NCI-H2107 treated with DMSO at 0.1 percent for 48 hours (cell line): ENCODE results near the gene GNA12.
"Not testable (repeated sequence)": the region's sequence is repeated elsewhere in the genome, so short reads cannot be mapped to it uniquely, and the experiment has no call there.

Experiments
- DNase-seq: peaks from one replicate; lab custom pipeline; 2025; ENCODE audit not compliant: unreplicated experiment; lab: John Stamatoyannopoulos, UW

Gene GNA12

DNA sequence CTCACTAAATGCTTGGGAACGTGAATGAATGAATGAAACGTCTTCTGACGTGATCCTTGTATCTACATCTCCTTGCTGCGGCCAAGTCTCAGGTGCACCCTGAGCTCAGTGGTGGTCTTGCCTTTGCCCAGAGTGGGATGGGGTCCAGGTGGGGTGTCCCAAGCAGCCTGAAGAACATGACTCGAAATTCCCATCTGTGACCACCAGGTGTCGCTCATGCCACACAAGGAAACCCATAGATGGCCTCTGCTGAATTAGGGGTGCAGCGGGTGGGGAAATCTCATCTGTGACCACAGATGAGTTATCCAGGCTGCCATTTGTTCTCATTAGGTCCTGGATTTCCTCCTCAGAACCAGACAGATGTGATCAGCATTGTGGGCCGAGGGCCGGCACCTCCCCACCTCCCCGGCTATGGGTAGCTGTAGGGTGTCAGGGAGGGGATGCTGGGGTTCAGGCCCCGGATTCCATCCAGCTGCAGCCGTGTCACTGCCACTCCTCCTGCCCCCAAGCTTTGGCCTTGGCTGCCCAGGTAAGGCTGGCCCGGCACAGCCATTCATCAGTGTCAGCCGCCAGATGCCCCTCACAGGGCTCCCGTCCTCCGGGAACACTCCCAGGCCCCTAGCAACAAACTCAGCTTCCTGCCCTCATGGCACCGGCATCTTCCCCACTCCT is 21.0 kb upstream of the GNA12 start:
- DNase-seq, result peak; percentile 64

DNA sequence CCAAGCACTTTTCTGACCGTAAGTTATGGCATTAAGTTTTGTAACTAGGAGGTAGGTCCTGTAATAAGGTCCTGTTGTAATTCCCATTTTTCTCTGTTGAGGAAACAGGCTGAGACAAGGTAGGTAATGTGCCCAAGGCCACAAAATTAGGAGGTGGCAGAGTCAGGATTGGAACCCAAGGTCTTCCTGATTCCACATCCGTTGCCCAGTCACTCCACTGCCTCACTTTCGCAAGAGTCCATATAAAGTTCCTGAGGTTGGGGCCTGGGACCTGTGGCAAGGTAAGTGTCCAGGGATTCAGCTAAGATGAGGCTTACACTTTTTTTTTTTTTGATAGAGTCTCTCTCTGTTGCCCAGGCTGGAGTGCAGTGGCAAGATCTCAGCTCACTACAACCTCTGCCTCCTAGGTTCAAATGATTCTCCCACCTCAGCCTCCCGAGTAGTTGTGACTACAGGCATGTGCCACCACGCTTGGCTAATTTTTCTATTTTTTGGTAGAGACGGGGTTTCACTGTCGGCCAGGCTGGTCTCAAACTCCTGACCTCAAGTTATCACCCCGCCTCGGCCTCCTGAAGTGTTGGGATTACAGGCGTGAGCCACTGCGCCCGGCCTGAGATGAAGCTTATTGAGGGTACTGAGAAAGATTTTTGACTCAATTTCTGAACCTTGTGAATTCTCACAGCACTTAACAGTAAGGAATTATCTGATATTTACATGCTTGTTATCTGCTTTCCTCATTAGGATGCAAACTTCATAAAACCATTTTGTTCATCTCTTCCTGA is 20.3 kb upstream of the GNA12 start:
- DNase-seq, result no peak

DNA sequence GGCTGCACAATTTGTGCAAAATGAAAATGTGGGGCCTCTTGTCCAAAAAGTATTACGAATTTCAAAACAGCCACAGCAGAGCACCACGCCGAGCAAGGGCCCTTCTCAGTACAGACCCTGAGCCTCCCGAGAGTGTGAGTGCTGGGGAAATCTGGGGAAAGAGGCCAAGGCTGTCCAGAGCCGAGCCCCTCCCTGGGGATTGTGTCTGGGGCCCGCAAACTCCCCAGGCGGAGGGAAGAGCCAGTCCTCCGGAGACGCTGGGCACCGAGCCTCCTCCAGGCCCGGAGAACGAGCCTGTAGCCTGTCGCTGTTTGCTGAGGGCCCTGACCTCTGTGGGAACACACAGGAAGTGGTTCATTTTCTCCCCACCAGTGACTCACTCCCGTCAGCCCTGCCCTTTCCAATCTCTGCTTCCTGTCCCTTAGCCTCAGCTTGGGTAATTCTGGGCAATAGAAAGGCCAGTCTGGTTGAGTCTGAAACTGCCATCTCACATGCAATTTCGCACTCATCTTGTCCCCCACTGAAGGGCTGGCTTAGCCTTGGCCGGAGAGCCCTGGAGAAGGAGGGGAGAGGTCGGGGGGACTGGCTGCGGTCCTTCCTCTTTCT is 19.5 kb upstream of the GNA12 start:
- no peak for DNase-seq

DNA sequence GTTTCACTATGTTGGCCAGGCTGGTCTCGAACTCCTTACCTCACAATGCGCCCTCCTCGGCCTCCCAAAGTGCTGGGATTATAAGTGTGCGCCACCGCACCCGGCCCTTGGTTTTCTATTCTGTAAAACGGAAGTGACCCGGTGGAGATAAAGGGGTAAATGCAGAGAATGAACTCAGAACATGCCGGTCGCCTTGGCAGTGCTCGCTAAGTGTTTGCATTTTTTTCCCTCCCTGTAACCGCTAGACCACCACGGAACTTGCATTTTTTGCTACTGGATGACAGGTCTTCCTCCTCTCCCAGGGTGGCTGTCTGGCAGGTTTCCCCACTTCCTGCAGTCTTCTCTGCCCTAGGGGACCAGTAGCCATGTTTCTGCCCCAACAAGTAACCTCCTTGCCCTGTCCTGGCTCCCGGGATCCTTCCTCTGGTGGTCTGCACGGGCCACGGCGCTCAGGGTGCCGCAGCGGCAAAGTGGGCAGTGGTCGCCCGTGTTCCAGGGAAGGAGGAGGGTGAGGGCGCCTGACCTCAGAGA is 18.8 kb upstream of the GNA12 start:
- DNase-seq, result no peak

DNA sequence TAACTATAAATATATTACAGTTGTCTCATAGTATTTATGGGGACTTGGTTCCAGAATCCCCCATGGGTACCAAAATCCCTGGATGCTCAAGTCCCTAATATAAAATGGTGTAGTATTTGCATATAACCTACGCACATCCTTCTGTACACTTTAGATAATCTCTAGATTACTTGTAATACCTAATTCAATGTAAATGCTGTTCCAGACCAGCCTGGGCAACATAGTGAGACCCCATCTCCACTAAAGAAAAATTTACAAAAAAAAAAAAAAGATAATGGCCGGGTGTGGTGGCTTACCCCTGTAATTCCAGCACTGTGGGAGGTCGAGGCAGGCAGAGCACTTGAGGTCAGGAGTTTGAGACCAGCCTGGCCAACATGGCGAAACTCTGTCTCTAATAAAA is 17.4 kb upstream of the GNA12 start:
- no peak for DNase-seq

DNA sequence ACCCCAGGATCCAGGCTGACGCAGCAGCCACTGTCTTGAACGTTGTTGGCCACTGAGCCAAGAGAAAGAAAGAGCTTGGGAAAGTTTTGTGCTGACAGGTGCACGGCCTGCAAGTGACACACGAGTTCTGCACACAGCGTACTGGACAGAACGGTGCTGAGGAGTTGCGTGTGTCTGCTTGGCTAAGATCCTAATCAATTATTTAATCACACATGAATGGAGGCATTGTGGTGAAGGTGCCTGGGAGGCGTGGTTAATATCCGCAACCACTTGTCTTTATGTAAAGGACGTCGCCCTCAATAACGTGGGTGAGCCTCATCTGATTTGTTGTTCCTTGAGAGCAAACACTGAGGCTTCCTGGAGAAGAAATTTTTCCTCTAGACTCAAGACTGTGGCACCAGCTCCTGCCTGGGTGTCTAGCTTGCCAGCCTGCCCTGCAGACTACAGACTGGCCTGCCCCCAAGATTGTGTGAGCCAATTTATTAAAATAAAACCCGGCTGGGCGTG is 16.6 kb upstream of the GNA12 start:
- no peak for DNase-seq

DNA sequence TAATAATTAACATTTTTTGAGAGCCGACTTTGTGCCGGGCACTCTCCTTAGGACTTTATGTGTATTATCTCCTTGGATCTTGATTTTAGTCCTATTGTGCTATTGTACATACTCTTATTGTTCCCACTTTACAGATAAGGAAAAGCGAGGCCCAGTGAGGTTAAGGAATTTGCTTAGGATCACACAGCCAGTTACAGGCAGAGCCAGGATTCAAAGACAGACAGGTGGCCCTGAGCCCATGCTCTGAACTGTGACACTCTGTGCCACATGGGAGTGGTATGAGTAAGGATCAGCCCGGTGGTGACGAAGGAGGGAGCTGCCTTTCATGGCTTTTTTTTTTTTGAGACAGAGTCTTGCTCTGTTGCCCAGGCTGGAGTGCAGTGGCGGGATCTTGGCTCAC is 15.8 kb upstream of the GNA12 start:
- DNase-seq, result no peak

DNA sequence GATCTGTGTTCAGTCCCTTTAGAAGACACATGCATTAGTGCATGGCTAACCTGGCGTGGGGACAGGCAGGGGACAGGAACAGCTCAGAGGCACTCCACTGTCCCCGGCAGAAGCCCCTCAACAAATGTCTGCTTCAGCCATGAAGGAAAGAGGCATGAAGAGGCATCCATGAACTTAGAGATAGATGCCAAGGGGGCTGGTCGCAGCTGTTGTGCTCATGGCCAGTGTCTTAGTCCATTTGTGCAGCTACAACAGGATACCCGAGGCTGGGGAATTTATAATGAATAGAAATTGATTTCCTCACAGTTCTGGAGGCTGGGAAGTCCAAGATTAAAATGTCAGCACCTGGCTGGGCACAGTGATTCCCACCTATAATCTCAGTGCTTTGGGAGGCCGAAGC is 14.5 kb upstream of the GNA12 start:
- DNase-seq, result no peak

DNA sequence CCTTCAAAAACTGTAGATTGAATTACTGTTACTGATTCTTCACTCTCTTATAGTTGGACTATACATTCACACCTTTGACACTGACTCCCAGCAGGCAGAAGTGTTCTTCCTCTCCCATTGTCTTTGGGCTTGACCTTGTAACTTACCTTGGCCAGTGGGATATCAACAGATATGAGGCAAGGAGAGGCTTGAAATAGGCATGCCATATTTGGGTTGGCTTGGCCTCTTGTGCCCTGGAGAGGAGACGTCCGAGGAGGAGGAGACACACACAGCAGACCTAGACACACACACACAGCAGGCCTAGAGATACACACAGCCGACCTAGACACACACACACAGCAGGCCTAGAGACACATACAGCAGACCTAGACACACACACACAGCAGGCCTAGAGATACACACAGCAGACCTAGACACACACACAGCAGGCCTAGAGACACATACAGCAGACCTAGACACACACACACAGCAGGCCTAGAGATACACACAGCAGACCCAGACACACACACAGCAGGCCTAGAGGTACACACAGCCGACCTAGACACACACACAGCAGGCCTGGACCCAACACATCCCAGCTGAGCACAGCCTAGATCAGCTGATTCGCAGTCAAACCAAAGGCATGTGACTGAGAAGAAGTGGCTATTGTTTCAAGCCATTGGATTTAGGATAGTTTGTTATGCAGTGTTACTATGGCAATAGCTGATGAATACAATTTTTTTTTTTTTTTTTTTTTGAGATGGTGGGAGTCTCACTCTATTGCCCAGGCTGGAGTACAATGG is 12.5 kb upstream of the GNA12 start:
- DNase-seq, result no peak

DNA sequence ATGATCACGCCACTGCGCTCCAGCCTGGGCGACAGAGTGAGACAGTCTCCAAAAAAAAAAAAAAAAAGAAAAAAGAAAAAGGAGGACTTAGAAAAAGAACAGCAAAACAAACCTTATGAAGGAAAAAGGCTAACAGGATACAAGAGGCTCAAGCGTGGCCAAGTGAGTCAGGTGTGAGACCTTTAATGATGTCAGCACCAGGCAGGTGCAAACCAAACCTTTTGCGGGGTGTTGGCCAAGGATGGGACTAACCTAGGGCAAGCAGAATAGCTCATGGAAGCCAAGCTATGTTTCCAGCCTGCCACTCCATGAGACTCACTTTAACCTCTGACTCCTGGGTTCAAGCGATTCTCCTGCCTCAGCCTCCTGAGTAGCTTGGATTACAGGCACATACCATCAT is 11.3 kb upstream of the GNA12 start:
- no peak for DNase-seq

DNA sequence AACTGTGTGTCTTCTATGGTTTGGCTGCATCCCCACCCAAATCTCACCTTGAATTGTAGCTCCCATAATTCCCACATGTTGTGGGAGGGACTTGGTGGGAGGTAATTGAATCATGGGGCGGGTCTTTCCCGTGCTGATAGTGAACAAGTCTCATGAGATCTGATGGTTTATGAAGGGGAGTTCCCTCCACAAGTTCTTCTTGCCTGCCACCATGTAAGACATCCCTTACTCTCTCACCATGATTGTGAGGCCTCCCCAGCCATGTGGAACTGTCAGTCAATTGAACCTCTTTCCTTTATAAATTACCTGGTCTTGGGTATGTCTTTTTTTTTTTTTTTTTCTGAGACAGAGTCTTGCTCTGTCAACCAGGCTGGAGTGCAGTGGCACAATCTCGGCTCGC is 9.4 kb upstream of the GNA12 start:
- DNase-seq, result not testable (repeated sequence)

DNA sequence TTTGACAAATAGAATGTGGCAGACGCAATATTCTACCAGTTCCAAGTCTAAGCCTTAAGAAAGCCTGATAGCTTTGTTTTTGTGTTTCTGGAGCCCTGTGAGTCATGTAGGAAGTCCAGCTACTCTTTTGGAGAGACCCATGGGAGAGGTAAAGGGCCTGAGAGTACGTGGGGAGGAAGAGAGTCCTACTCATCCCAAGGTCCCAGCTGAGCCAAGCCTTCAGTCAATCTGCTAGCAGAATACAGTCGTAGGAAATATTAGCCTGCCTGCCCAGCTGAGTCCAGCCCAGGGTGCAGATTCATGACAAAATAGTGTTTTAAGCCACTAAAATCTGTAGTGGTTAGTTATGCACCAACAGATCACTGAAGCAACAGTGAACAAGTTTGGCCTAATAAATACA is 9.0 kb upstream of the GNA12 start:
- DNase-seq, result no peak

DNA sequence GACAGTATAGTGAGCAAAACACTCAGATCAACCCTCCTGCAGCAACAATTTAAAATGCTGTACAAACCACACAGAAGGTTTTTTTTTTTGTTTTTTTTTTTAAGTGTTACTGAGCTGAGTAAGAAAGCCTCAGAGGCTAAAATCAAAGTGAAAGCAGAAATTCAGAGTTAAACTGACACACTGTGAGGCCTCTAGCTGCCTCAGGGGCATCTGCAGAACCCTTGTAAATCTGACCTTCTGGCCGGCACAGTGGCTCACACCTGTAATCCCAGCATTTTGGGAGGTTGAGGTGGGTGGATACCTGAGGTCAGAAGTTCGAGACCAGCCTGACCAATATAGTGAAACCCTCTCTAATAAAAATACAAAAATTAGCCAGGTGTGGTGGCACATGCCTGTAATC is 7.4 kb upstream of the GNA12 start:
- no peak for DNase-seq

DNA sequence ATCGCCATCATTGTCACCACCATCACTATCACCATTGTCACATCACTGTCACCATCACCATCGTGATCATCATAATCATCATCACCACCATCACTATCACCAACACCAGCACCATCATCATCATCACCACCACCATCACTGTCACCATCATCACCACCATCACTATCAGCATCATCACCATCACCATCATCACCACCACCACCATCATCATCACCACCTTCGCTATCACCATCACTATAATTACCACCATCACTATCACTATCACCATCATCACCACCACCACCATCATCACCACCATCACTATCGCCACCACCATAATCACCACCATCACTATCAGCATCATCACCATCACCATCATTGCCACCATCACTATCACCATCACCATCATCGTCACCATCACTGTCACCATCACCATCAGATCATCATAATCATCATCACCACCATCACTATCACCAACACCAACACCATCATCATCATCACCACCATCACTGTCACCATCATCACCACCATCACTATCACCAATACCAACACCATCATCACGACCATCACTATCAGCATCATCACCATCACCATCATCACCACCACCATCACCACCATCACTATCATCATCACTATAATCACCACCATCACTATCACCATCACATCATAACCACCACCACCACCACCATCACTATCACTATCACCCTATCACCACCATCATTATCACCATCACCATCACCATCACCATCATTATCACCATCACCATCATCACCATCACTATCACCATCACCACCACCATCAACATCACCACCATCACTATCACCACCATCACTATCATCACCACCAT is 6.0 kb upstream of the GNA12 start:
- no peak for DNase-seq

DNA sequence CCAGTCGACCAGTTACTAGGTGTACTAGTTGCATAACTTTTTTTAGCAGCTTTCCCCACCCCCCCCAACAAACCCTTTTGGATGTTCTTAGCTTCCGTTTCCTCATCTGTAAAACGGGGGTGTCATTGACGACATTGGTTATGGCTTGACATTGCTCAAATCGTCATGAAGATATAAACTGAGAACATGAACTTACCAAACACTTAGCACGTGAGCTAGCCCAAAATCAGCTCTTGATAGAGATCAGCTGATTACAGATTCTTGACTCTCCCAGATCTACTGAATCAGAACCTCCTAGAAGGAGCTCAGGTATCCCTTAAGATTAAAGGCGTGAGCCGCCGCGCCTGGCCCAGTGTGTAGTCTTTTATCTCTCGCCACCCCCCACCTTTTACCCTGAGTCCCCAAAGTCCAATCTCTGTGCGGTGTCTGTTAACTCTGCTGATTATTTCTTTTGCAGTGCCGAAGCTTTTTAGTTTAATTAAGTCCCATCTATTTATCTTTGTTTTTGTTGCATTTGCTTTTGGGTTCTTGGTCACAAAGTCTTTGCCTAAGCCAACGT is 1.0 kb upstream of the GNA12 start:
- no peak for DNase-seq

DNA sequence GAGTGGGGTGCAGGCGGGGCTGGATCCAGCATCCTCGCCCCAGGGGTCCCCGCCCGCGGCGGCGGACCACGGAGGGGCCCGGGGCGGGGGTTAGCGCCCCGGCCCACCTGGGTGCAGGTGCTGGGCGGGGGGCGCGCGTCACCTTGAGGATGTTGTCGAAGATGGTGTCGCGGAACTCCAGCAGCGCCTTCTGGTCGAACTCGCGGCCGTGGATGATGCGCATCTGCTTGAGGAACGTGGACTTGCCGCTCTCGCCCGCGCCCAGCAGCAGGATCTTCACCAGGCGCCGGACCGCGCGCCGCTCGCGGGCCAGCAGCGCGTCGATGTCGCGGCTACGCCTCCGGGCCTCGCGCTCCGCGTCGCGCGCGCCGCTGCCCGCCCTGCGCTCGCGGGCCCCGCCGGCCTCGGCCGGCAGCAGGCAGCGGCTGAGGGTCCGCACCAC is 376 bp downstream of the GNA12 start:
- DNase-seq, result no peak

DNA sequence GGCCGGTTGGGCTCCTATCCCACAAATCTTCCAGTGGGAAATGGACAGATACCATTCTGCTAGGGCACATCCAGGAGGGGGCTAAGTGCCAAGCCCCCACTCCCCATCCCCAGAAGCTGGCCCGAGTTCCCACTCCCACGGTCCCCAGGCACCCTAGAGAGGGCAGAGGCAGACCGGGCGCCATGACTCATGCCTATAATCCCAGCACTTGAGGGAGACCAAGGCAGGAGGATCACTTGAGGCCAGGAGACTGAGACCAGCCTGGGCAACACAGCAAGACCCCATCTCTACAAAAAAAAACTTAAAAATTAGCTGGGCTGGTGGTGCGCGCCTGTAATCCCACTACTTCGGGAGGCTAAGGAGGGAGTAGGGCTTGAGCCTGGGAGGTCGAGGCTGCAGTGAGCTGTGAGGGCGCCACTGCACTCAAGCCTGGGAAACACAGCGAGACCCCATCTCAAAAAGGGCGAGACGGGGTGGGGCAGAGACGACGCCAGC is 870 bp downstream of the GNA12 start:
- DNase-seq, result no peak

DNA sequence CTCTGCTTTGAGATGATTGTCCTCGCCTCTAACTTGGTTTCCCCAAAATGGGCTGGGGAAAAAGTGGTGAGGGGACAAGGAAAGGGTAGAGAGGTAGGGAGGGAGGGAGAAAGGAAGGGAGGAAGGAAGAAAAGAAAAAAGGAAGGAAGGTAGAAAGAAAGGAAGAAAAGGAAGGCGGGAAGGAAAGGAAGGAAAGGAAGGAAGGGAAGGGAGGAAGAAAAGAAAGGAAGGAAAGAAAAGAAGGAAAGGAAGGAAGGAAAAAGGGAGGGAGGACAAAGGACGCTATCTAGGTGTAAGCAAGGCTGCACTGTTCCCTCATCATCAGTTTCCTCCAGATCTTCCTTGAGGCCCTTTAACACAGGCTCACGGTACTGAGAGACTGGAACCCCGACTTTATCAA is 2.2 kb downstream of the GNA12 start:
- DNase-seq, result no peak

DNA sequence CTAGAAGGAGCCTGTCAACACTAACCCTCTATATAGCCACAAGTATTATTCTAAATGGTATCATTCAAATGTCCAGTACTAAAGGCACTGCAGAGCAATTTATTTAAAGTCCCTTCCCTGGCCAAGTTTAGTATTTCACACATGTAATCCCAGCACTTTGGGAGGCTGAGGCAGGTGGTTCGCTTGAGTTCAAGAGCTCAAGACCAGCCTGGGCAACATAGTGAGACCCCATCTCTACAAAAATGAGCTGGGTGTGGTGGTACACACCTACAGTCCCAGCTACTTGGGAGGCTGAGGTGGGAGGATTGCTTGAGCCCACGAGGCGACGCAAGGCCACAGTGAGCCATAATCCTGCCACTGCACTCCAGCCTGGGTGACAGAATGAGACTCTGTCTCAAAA is 3.6 kb downstream of the GNA12 start:
- DNase-seq, result no peak
